K562 (cell line): ENCODE measurements around the gene ITPR1.
"Not testable (repeated sequence)": the region's sequence is repeated elsewhere in the genome, so short reads cannot be mapped to it uniquely, and the experiment has no call there.

ENCODE experiments used
- ARID2 ChIP-seq: fragments of 450-650 bp; IDR thresholded peaks from 2 replicates; pipeline ENCODE4 v1.6.1; 2017; ENCODE audit warnings: antibody characterized with exemption, mild to moderate bottlenecking
- ATF4 ChIP-seq: fragments of 450-650 bp; formaldehyde crosslinking; IDR thresholded peaks from 2 replicates; pipeline ENCODE4 v1.4.0; 2022; ENCODE audit warnings: mild to moderate bottlenecking, moderate library complexity
- BCL6 ChIP-seq: fragments of 250-450 bp; sonication (Bioruptor Pico); IDR thresholded peaks from 2 replicates; pipeline ENCODE4 v1.4.0; 2020
- CBX1 ChIP-seq: sonication (generic); IDR thresholded peaks from 2 replicates; pipeline ENCODE4 v1.6.1; 2016; ENCODE audit warnings: antibody characterized with exemption, low read depth, mild to moderate bottlenecking
- CTCF ChIP-seq, 3 experiments: IDR thresholded peaks in 2 of 3; conservative IDR thresholded peaks in 1 of 3; 2 replicates each; pipeline ENCODE4 v1.5.1; 2011 to 2012; ENCODE audit warnings: low read length in 3 of 3, mild to moderate bottlenecking in 3 of 3, control low read depth in 2 of 3, improper control_type of control experiment in 1 of 3, inconsistent platforms in 1 of 3, low read depth in 1 of 3, mixed read lengths in 1 of 3, moderate library complexity in 1 of 3; ENCODE audit not compliant: insufficient read depth in 2 of 3
- EP300 ChIP-seq: IDR thresholded peaks from 2 replicates; pipeline ENCODE4 v1.6.1; 2012; ENCODE audit warnings: low read length, improper control_type of control experiment
- EZH2 ChIP-seq: IDR thresholded peaks from 2 replicates; pipeline ENCODE4 v1.6.1; 2012; ENCODE audit warnings: low read depth, mild to moderate bottlenecking, inconsistent platforms, low read length, borderline replicate concordance
- HNRNPK ChIP-seq: fragments of 200-400 bp; formaldehyde crosslinking; IDR thresholded peaks from one replicate; pipeline ENCODE4 v1.6.1; 2018; ENCODE audit warnings: mild to moderate bottlenecking, low read depth, low read length; ENCODE audit not compliant: poor library complexity, severe bottlenecking
- MAX ChIP-seq: sonication (generic); formaldehyde crosslinking; IDR thresholded peaks from 2 replicates; pipeline ENCODE4 v1.9.0; 2022; ENCODE audit warnings: mild to moderate bottlenecking, missing genetic modification reagents
- SNRNP70 ChIP-seq: fragments of 200-400 bp; formaldehyde crosslinking; optimal IDR thresholded peaks from 2 replicates; pipeline ENCODE3; 2017; ENCODE audit warnings: low read depth, low read length
- TCF7L2 ChIP-seq: fragments of 150-350 bp; IDR thresholded peaks from 2 replicates; pipeline ENCODE4 v1.6.1; 2016; ENCODE audit warnings: low read depth, mild to moderate bottlenecking, low read length, moderate library complexity
- UBTF ChIP-seq, 2 experiments: IDR thresholded peaks; 2 replicates each; pipeline ENCODE4 v1.6.1; 2012; ENCODE audit warnings: improper control_type of control experiment in 2 of 2, low read depth in 2 of 2, low read length in 2 of 2, borderline replicate concordance in 1 of 2
- ZNF398 ChIP-seq: fragments of 250-450 bp; sonication (Bioruptor Pico); IDR thresholded peaks from 2 replicates; pipeline ENCODE4 v1.8.0; 2021; ENCODE audit warnings: moderate library complexity, mild to moderate bottlenecking, inconsistent platforms

GRCh38 chr3:4456780-4457179, 36.4 kb upstream of the ITPR1 start:
- not testable (repeated sequence) for TF ChIP-seq UBTF (IDR thresholded peaks at IDR 0.05; ENCODE audit: borderline replicate concordance in 1 of 2, low read depth in 2 of 2, low read length in 2 of 2); CTCF (IDR thresholded peaks at IDR 0.05 in 2 of 3, conservative IDR thresholded peaks at IDR 0.05 in 1 of 3; ENCODE audit: insufficient read depth in 2 of 3, low read depth in 1 of 3, low read length in 3 of 3); EZH2; TCF7L2; BCL6 (CRISPR knock-in tag); ATF4 (CRISPR knock-in tag); CBX1; EP300; HNRNPK; ARID2; MAX (CRISPR knock-in tag); ZNF398 (CRISPR knock-in tag); SNRNP70
